AML-193 (cell line): Measurements from ENCODE around the gene OR51F1.
"Not testable (repeated sequence)": the region's sequence is repeated elsewhere in the genome, so short reads cannot be mapped to it uniquely, and the experiment has no call there.

Source experiments
- DNase-seq, 2 experiments: peaks; one replicate each; lab custom pipeline; 2025; lab: John Stamatoyannopoulos, UW

Gene OR51F1, protein sequence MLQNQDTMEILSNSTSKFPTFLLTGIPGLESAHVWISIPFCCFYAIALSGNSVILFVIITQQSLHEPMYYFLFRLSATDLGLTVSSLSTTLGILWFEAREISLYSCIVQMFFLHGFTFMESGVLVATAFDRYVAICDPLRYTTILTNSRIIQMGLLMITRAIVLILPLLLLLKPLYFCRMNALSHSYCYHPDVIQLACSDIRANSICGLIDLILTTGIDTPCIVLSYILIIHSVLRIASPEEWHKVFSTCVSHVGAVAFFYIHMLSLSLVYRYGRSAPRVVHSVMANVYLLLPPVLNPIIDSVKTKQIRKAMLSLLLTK

GRCh38 chr11:4769838-4770237 lies at the start of gene OR51F1:
OR51F1 (minus strand) TSS chr11:4769938; CDS start chr11:4769938, 0 bp downstream.
- no peak for DNase-seq

GRCh38 chr11:4809246-4809645 lies 39.5 kb upstream of the OR51F1 start:
- no peak for DNase-seq

- DNase-seq = no peak
Measured at GRCh38 chr11:4808476-4808875, 38.7 kb upstream of the OR51F1 start.

DNA sequence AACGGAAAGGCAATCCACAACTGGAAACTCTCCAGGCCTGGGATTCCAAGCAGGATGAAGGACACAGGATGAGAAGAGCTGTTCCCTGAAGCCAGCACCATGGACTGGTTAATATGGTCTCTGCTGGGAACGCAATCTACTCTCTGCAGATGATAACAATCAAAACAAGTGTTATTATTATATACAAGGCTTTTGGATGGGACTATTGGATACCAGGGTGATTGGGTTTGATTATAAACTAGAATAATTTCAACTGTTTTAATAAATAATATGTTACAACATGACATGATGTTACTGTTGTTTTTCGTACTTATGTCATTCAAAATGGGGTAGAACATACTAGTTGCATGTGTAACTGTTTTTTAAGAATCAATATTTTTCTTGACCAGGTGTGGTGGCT lies 34.5 kb upstream of the OR51F1 start, which contains the start of gene OR52R1:
Gene OR52R1 (minus strand): TSS at position 101 of the 400 bp plus-strand sequence. CDS start 0 bp downstream, at position 101.
- no peak for DNase-seq

DNA sequence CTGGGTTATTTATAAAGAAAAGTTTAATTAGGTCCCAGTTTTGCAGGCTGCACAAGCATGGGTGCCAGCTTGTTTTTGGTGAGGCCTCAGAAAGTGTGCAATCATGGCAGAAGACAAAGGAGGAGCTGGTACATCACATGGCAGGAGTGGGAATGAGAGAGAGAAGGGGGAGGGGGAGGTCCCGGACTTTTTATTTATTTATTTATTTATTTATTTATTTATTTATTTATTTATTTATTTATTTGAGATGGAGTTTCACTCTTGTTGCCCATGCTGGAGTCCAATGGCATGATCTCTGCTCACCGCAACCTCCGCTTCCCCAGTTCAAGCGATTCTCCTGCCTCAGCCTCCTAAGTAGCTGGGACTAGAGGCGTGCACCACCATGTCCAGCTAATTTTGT lies 31.6 kb upstream of the OR51F1 start:
- not testable (repeated sequence) for DNase-seq

GRCh38 chr11:4798427-4799183 lies 28.9 kb upstream of the OR51F1 start:
- no peak for DNase-seq

DNA sequence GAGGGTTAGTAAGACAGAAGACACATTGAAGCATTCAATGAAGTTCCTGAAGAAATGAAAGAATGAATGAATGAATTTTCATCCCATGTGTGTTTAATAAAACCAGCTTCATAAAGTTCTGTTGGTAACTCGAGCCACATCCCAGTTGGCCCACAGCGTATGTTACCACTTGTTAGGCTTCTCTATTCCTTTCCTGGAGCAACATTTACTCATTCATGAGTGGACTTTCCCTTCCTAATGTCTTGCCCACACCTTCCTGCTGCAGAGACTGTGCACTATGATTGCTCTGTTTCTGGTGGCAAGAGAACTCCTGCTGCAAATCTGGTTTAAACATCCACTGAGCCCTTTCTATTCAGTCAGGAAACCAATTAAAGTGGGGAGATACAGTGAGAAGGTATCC lies 27.5 kb upstream of the OR51F1 start:
- DNase-seq = no peak

DNA sequence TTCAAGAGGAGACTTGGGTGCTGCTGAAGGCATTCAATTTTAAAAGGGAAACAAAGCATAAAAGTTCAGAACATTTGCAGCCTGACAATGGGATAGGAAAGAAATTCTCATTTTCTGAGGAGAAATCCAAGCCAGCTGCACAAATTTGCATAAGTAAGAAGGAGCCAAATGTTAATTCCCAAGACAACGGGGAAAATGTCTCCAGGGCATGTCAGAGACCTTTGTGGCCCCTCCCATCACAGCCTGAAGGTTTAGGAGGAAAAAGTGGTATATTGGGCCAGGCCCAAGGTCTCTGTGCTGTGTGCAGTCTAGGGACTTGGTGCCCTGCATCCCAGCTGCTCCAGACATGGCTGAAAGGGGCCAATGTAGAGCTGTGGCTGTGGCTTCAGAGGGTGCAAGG lies 12.7 kb upstream of the OR51F1 start:
- no peak for DNase-seq

- no peak for DNase-seq
Measured at GRCh38 chr11:4768094-4768493, 1.6 kb downstream of the OR51F1 start.

DNA sequence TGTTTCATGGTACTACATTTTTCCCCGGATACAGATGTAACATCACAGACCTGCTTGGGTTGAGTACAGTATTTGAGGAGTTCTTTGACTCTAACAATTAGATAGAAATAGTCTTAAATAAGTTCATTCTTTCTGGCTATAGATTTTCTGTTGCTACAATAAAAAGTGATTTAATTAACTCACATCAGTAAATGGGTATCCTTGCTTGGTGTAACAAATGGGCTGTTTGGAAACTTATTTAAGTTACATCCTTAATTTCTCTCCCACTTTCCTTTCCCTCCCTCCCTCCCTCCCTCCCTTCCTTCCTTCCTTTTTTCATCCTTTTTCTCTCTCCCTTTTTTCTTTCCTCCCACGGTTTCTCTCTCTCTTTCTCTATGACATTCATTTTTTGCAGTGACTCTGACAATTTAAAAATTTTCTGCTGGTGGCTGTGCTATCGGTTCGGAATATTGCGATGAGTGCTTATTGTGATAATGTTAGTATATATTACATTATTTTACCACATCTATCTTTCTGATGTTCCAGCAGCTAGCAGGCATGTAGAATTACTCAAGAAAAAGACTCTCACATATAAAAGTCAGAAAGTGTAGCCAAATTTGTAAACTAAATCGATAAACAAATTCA lies 3.2 kb downstream of the OR51F1 start:
- no peak for DNase-seq

DNA sequence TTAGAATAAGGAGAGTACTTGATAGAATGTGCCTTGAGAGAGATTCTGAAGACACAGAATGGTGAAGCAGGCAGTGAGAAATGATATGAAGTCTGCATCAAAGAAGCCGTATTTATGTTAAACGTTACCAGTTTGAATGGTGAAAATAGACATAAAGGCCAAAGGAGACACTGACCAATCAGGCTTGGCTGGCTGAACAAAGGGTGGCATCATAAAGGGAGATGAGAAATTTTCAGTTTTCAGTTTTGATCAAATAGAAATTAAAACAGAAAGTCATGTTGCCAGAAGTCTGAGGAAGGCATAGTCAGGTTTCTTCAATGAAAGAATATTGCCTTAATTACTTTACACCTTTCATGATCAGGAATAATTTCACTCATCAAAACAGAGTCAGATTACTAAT lies 6.6 kb downstream of the OR51F1 start:
- DNase-seq = no peak

DNA sequence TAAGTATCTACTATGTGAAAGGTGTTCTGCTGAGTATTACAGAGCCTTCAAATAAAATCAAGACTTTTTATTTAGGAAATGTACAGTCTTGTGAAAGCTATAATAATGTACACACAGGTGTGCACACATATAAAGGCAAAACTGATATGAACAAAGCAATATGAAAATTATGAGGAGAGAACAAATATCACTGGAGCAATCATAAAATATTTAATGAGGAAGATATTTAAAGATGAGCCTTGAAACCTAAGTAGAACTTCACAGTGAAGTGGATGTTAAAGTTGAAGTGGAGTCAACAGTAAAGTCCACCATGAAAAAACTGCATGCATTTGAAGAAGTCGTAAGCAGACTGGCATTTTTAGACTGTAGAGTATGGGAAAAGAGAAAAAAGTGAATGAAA lies 18.5 kb downstream of the OR51F1 start:
- no peak for DNase-seq

- DNase-seq = no peak
Measured at GRCh38 chr11:4748438-4748837, 21.3 kb downstream of the OR51F1 start.

GRCh38 chr11:4740735-4741134 lies 29.0 kb downstream of the OR51F1 start:
- DNase-seq = no peak

GRCh38 chr11:4727171-4727570 lies 42.6 kb downstream of the OR51F1 start:
- DNase-seq = no peak

DNA sequence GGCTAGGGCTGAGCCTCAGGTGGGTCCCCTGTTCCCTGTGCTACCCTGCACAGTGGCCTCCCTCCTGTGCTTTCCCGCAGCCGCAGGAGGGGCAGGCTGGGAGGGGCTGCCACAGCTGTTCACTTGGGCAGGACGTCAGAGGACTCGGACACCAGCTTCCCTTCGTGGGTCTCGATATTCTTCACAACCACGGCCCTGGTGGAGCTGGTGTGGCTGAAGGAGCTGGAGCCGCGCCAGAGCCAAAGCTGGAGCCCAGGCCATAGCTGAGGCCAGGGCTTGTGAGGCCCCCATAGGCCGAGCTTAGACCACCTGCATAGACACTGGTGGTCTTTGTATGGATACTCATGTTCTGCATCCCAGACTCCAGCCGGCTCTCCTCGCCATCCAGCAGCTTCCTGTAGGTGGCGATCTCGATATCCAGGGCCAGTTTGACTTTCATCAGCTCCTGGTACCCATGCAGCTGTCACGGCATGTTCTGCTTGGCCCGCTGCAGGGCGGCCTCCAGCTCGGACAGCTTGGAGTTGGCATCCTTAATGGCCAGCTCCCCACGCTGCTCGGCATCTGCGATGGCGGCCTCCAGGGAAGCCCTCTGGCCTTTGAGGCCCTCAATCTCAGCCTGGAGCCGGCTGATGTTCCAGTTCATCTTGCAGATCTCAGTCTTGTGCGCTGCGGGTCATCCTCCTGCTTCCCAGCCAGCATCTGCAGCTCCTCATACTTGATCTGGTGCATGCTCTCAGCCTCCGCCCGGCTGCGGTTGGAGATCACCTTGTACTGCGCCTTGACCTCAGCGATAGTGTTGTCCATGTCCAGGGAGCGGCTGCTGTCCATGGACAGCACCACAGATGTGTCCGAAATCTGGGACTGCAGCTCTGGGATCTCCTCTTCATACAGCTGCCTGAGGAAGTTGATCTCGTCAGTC lies 46.9 kb downstream of the OR51F1 start:
- not testable (repeated sequence) for DNase-seq
